ENCODE results near the gene SLC25A46.

GRCh38 chr5:110751902-110752762, 13.3 kb downstream of the SLC25A46 start:
- TF ChIP-seq CEBPB (IDR thresholded peaks at IDR 0.05) (0 out of 2 replicates have a peak, but pooled peaks have one; percentile 6), RAD21 (IDR thresholded peaks at IDR 0.05; ENCODE audit: low read depth) (no peak), REST (IDR thresholded peaks at IDR 0.05; ENCODE audit: low read depth) (no peak), EGR1 (IDR thresholded peaks at IDR 0.05) (no peak), TEAD4 (IDR thresholded peaks at IDR 0.05) (no peak), ZBTB7A (IDR thresholded peaks at IDR 0.05; ENCODE audit: low read depth) (no peak), YY1 (IDR thresholded peaks at IDR 0.05; ENCODE audit: low read depth) (no peak), MAX (IDR thresholded peaks at IDR 0.05) (no peak), EP300 (IDR thresholded peaks at IDR 0.05; ENCODE audit: borderline replicate concordance) (no peak)
